Ishikawa (cell line): Measurements from ENCODE around the gene SCRG1.

Source experiments
- EP300 ChIP-seq: IDR thresholded peaks from 2 replicates; pipeline ENCODE4 v1.6.1; 2012; ENCODE audit warnings: borderline replicate concordance
- FOXM1 ChIP-seq: IDR thresholded peaks from 2 replicates; pipeline ENCODE4 v1.6.1; 2012; ENCODE audit warnings: low read depth, borderline replicate concordance
- NFIC ChIP-seq: IDR thresholded peaks from 2 replicates; pipeline ENCODE4 v1.6.1; 2012
- REST ChIP-seq: IDR thresholded peaks from 2 replicates; pipeline ENCODE4 v1.6.1; 2012; ENCODE audit warnings: low read depth, mild to moderate bottlenecking
- TAF1 ChIP-seq: IDR thresholded peaks from 2 replicates; pipeline ENCODE4 v1.6.1; 2012; ENCODE audit warnings: low read depth, mild to moderate bottlenecking
- USF1 ChIP-seq: IDR thresholded peaks from 2 replicates; pipeline ENCODE4 v1.6.1; 2012
- ZBTB7A ChIP-seq: IDR thresholded peaks from 2 replicates; pipeline ENCODE4 v1.6.1; 2012; ENCODE audit warnings: low read depth

GRCh38 chr4:173370477-173371291 is 28.2 kb downstream of the SCRG1 start, which contains the start of gene SAP30:
- TF ChIP-seq EP300 (no peak), FOXM1 (no peak), ZBTB7A (peak; percentile 64), NFIC (0 out of 2 replicates have a peak, but pooled peaks have one; percentile 14), TAF1 (peak; percentile 49), USF1 (peak; percentile 82), REST (peak; percentile 58)
